HFF-Myc (cell line): ENCODE results near the gene BICDL1.
"Not testable (repeated sequence)": the region's sequence is repeated elsewhere in the genome, so short reads cannot be mapped to it uniquely, and the experiment has no call there.

Experiments
- DNase-seq: peaks from one replicate; pipeline ENCODE4 v3.0.0-alpha.2; 2011; ENCODE audit warnings: low read depth; ENCODE audit errors: extremely low read depth
- H3K4me3 ChIP-seq: replicated peaks from 2 replicates; pipeline ENCODE4 v1.5.1; 2011; ENCODE audit warnings: low read depth, mild to moderate bottlenecking, control low read depth, low read length
- CTCF ChIP-seq: IDR thresholded peaks from 2 replicates; pipeline ENCODE4 v1.5.1; 2012; ENCODE audit warnings: mild to moderate bottlenecking, low read depth, low read length, control low read depth; ENCODE audit errors: missing control alignments

The BICDL1 gene

GRCh38 chr12:119956047-119956446 is 33.0 kb upstream of the BICDL1 start:
- H3K4me3 ChIP-seq: no peak overlapping the region
- no peak for TF ChIP-seq CTCF
- no peak for DNase-seq

- H3K4me3 ChIP-seq: no peak overlapping the region
- no peak for TF ChIP-seq CTCF
- DNase-seq: no peak
Observed at GRCh38 chr12:119957135-119957534, 31.9 kb upstream of the BICDL1 start.

GRCh38 chr12:119959435-119959834 is 29.6 kb upstream of the BICDL1 start:
- H3K4me3 ChIP-seq: no peak overlapping the region
- DNase-seq: no peak
- no peak for TF ChIP-seq CTCF

GRCh38 chr12:119964123-119964522 is 24.9 kb upstream of the BICDL1 start:
- no peak for DNase-seq
- no peak for TF ChIP-seq CTCF
- no peak overlapping the region for H3K4me3 ChIP-seq

GRCh38 chr12:119964929-119965328 is 24.1 kb upstream of the BICDL1 start:
- no peak for DNase-seq
- H3K4me3 ChIP-seq: no peak overlapping the region
- no peak for TF ChIP-seq CTCF

GRCh38 chr12:119980242-119980641 is 8.8 kb upstream of the BICDL1 start:
- TF ChIP-seq CTCF: no peak
- no peak overlapping the region for H3K4me3 ChIP-seq
- no peak for DNase-seq

GRCh38 chr12:119980702-119981101 is 8.3 kb upstream of the BICDL1 start:
- not testable (repeated sequence) for DNase-seq, H3K4me3 ChIP-seq
